Right ventricle myocardium inferior (tissue), 1 donor: ENCODE measurements around the gene C3orf70. TPM values are rescaled to one million over a fixed set of nuclear protein-coding genes. Genes with fewer than 3 reads are reported as not detected.

Source experiments
- total RNA-seq: library from RNA; stranded (reverse); fragmentation: NEBNext Ultra II Directional; extraction: Animal tissue kit (Norgen Biotek cat#: 25700); gene quantifications from one replicate; pipeline ENCODE4 v1.2.1, GENCODE V29; 2021
- donor health status: DM: no; HTN: yes; CAD: no; lungs with severe emphysema.

C3orf70 gene
- total RNA-seq, 1 donor from 2014 or later: 2.0 TPM

Other genes starting within 250 kb of the C3orf70 start
- 20.2 TPM for gene EHHADH, start 101.0 kb upstream of the C3orf70 start, total RNA-seq
- 8.0 TPM for gene MAP3K13, start 210.1 kb upstream of the C3orf70 start, total RNA-seq